ENCODE measurements around the gene ODAD4.
A peak's percentile ranks its signal among the peaks of the same experiment; 100 is the strongest.
"Not testable (repeated sequence)": the region's sequence is repeated elsewhere in the genome, so short reads cannot be mapped to it uniquely, and the experiment has no call there.

ODAD4 gene

GRCh38 chr17:41914358-41914766 lies 16.1 kb upstream of the ODAD4 start:
- no peak for DNase-seq

- no peak for DNase-seq
Measured at GRCh38 chr17:41915020-41915419, 15.4 kb upstream of the ODAD4 start.

- DNase-seq = no peak
Measured at GRCh38 chr17:41915566-41915965, 14.9 kb upstream of the ODAD4 start.

GRCh38 chr17:41917192-41917591 lies 13.2 kb upstream of the ODAD4 start:
- DNase-seq = no peak

GRCh38 chr17:41917679-41918313 lies 12.6 kb upstream of the ODAD4 start:
- DNase-seq = peak; percentile 31

GRCh38 chr17:41918314-41919164 lies 11.9 kb upstream of the ODAD4 start, which contains the start of gene ACLY:
Gene ACLY, minus strand, starts transcription at chr17:41918951. Its CDS starts 5,078 bp downstream, at chr17:41913873.
- peak; percentile 94 for DNase-seq

GRCh38 chr17:41919165-41919817 lies 11.1 kb upstream of the ODAD4 start:
- DNase-seq = no peak

- no peak for DNase-seq
Measured at GRCh38 chr17:41919840-41920579, 10.4 kb upstream of the ODAD4 start.

GRCh38 chr17:41920580-41920955 lies 9.8 kb upstream of the ODAD4 start:
- no peak for DNase-seq

GRCh38 chr17:41925991-41926590 lies 4.3 kb upstream of the ODAD4 start:
- no peak for DNase-seq

GRCh38 chr17:41928693-41929251 lies 1.6 kb upstream of the ODAD4 start:
- no peak for DNase-seq

GRCh38 chr17:41930833-41931156 lies 378 bp downstream of the ODAD4 start:
- DNase-seq = not testable (repeated sequence)

- DNase-seq = not testable (repeated sequence)
Measured at GRCh38 chr17:41931715-41932114, 1.3 kb downstream of the ODAD4 start.

- DNase-seq = no peak
Measured at GRCh38 chr17:41932816-41933389, 2.5 kb downstream of the ODAD4 start.

- no peak for DNase-seq
Measured at GRCh38 chr17:41935641-41936040, 5.2 kb downstream of the ODAD4 start.

- DNase-seq = no peak
Measured at GRCh38 chr17:41937970-41938954, 7.8 kb downstream of the ODAD4 start.

GRCh38 chr17:41939044-41939692 lies 8.8 kb downstream of the ODAD4 start:
- no peak for DNase-seq

GRCh38 chr17:41939693-41940090 lies 9.3 kb downstream of the ODAD4 start:
- DNase-seq = no peak

- DNase-seq = no peak
Measured at GRCh38 chr17:41941168-41941567, 10.8 kb downstream of the ODAD4 start.

Data from activated gamma-delta T cell treated with Interleukin-2 at 50 U/mL for 16 hours (primary cell).